ENCODE data around the gene IRF9. TPM values are rescaled to one million over a fixed set of nuclear protein-coding genes. Genes with fewer than 3 reads are reported as not detected.
A peak's percentile ranks its signal among the peaks of the same experiment; 100 is the strongest.

IRF9 gene
- total RNA-seq, 1 donor = 63.1 TPM

DNA sequence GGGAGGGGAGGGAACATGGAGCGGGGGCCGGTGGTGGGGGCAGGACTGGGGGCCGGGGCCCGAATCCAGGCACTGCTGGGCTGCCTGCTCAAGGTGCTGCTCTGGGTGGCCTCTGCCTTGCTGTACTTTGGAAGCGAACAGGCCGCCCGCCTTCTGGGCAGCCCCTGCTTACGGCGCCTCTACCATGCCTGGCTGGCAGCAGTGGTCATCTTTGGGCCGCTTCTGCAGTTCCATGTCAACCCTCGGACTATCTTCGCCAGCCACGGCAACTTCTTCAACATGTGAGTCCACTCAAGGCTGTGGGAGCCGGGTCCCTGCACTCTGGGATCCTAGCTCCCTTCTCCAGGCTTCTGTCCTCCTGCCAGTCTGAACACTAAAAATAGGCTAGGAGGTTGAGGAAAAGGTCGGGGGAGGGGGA is 29.5 kb upstream of the IRF9 start:
- H3K4me3 ChIP-seq (ENCODE audit: low read depth, low read length) = no peak overlapping the region
- no peak for TF ChIP-seq CTCF (IDR thresholded peaks at IDR 0.05; ENCODE audit: insufficient read depth, low read length)
- no peak for DNase-seq (ENCODE audit: low read depth)

DNA sequence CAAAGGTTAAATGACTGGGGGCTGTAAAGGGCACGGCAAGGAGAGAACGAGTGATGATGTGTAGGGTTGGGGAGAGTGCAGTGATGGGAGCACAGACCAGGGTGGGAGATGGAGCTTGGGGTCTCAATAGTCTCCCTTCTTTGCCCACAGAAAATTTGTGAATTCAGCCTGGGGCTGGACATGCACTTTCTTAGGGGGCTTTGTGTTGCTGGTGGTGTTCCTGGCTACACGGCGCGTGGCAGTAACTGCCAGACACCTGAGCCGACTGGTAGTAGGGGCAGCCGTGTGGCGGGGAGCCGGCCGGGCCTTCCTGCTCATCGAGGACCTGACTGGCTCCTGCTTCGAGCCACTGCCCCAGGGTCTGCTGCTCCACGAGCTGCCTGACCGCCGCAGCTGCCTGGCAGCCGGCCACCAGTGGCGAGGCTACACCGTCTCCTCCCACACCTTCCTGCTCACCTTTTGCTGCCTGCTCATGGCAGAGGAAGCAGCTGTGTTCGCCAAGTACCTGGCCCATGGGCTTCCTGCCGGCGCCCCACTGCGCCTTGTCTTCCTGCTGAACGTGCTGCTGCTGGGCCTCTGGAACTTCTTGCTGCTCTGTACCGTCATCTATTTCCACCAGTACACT is 28.9 kb upstream of the IRF9 start:
- no peak overlapping the region for H3K4me3 ChIP-seq (ENCODE audit: low read depth, low read length)
- TF ChIP-seq CTCF (IDR thresholded peaks at IDR 0.05; ENCODE audit: insufficient read depth, low read length) = no peak
- no peak for DNase-seq (ENCODE audit: low read depth)

DNA sequence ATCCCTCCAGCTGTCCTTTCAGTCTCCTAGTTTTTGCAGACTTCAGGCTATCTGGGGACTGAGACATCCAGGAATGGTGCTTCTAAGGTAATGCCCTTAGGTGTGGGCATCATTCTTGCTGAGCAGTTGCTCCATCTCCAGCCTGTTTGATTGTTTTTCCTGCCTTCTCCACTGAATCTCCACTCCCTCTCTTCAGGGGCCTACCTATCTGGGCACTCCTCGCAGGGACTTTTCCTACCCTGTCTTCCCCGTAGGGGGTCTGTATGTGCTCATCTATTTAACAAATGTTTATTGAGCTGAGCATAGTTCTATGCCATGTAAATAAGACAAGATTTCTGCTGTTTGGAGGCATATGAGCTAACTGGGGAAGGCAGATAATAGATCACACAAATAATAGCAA is 28.1 kb upstream of the IRF9 start:
- no peak for TF ChIP-seq CTCF (IDR thresholded peaks at IDR 0.05; ENCODE audit: insufficient read depth, low read length)
- DNase-seq (ENCODE audit: low read depth) = no peak
- no peak overlapping the region for H3K4me3 ChIP-seq (ENCODE audit: low read depth, low read length)

DNA sequence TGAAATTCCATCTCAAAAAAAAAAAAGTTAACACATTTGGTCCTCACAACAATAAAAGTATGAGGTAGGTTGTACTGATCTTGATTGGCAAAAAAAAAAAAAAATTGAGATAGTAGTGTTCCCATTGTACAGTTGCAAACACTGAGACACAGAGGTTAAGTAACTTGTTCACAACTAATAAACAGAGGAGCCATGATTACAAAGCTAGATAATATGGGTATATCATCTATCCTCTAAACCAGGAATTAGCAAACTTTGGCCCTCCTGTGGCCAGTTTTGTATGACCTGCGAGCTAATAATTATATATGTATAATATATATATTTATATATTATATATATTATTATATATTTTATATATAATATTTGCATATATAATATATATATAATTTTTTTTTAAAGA is 27.3 kb upstream of the IRF9 start:
- H3K4me3 ChIP-seq (ENCODE audit: low read depth, low read length) = no peak overlapping the region
- no peak for TF ChIP-seq CTCF (IDR thresholded peaks at IDR 0.05; ENCODE audit: insufficient read depth, low read length)
- DNase-seq (ENCODE audit: low read depth) = no peak

- TF ChIP-seq CTCF (IDR thresholded peaks at IDR 0.05; ENCODE audit: insufficient read depth, low read length) = no peak
- no peak for DNase-seq (ENCODE audit: low read depth)
- peak overlapping the region; percentile 87 for H3K4me3 ChIP-seq (ENCODE audit: low read depth, low read length)
Measured at GRCh38 chr14:24135584-24135833, 25.6 kb upstream of the IRF9 start.

- H3K4me3 ChIP-seq (ENCODE audit: low read depth, low read length) = peak within 1 kb of the TSS; percentile 87
- TF ChIP-seq CTCF (IDR thresholded peaks at IDR 0.05; ENCODE audit: insufficient read depth, low read length) = no peak
- DNase-seq (ENCODE audit: low read depth) = peak; percentile 77
Measured at GRCh38 chr14:24135834-24136683, 25.0 kb upstream of the IRF9 start, which contains the start of gene PSME1. Gene PSME1 (plus strand): TSS chr14:24136194. CDS start chr14:24136263, 69 bp downstream.

All from fibroblast of the aortic adventitia (primary cell).